SKM-1 treated with dmso at 0.1 percent for 144 hours (cell line): ENCODE measurements around the gene EFCAB13.

Experiments used
- DNase-seq: peaks from one replicate; lab custom pipeline; 2025; ENCODE audit not compliant: unreplicated experiment; lab: John Stamatoyannopoulos, UW

EFCAB13 gene, protein sequence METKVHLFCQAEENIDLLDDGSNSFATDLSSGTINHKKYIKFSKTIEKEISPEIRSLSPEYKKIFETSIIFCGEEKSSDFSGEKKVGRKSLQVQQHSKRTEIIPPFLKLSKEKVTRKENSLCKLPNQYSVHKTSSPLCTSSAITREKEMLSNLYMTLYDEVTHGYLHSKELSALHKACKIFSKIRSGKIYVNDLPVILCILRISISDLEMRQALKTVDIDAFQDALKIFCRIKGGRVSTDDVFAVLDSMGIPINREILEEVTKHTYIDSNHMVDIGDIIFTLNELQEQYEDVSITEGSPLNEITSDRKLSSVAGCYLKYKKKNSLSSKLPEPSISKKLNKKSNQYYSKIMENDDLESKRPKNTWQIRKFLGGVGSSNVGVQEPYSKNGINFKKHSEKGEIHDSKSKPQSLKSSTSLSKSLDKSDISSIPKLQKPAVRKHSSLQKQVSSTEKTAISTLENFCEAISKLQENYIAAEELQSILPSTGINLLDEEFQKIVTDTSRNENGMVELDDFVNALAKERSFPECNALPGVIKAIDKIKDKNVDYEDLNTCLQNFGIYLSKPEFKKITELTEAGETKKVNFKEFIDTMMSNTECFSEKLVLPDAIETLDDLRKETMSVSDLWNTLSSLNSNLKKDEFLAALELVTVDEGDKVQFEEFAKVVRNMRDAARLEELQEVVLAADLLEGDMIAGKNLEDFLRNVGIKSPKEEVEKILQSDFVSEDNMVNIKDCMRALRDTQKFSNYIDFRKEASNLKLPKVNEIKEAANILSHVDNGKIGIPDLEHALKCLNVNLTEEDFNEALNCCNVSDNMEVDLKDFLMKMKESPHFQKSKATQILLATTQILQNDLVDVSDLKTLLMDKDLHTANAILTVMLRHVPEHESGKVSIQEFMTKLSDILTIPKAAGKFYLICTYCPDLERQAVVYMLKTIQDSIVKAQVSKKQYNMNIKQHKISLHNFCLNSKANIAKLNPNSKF

DNA sequence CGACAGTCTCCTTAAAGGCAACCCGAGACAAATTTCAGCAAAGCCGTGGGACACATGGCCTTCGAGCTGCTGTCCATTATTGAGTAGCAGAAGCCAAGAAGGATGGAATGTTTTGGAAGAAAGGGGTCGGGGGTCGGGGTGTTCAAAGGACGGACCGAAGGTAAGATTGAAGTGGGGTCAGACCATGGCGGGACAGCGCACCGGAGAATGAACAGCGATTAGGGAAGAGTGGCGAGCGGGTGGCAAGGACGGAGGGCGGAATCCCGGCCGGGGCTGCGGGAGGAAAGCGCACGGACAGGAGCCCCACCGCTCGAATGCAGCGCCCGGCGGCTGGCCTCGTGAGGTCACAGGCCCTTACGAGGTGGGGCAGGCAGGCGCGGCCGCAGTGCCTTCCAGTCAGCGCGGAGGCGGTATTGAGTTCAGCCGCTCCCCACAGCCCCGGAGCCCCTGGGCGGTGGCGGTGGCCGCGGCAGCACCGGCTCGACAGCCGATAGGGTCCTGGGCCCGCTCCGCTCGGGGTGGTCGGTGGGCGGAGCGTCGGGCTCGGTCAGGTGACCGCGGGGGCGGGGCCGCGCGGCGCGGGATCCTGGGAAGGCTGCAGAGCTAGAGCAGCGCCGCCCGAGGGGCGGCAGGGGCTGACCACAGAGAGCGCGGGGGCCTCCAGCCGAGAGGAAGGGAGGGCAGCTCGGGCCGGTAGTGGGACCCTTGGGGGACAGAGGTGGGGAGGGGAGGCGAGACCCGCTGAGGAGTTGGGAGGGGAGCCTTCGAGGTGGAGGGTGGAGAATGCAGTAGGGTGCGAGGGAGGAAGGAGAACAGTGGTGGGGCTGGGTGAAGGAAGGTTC lies at the start of gene EFCAB13:
Gene EFCAB13 (plus strand): TSS at position 574 of the 842 bp plus-strand sequence. CDS start 4,399 bp downstream, outside the sequence.
- peak; percentile 80 for DNase-seq

DNA sequence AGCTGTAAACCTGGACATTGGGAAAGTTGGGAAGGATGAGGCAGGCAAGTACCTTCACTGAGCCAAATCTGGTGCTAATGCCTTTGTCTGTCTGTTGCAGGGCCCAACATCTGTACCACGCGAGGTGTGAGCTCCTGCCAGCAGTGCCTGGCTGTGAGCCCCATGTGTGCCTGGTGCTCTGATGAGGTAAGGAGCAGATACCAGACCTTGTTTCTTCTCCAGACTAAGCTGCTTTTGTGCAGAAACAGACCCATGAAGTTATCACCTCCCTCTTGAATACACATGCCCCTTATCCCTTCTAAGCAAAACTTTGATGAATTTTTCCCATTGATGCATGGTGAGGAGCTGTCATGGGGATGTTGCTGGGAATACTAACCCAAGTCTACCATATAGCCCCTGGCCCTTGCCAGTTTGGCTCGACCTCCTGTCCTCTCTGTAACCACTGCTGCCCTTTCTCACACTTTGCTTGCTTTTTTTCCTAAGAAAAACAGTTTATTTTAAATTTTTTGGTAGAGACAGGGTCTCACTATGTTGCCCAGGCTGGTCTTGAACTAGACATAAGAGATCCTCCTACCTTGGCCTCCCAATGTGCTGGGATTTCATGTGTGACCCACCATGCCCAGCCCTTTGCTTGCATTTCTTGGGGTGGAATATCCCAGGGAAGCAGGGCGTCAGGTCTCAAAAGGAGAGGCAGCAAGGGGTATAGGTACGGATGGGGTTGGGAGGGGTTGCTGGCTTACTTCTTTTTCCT lies 49.3 kb upstream of the EFCAB13 start:
- DNase-seq = no peak

DNA sequence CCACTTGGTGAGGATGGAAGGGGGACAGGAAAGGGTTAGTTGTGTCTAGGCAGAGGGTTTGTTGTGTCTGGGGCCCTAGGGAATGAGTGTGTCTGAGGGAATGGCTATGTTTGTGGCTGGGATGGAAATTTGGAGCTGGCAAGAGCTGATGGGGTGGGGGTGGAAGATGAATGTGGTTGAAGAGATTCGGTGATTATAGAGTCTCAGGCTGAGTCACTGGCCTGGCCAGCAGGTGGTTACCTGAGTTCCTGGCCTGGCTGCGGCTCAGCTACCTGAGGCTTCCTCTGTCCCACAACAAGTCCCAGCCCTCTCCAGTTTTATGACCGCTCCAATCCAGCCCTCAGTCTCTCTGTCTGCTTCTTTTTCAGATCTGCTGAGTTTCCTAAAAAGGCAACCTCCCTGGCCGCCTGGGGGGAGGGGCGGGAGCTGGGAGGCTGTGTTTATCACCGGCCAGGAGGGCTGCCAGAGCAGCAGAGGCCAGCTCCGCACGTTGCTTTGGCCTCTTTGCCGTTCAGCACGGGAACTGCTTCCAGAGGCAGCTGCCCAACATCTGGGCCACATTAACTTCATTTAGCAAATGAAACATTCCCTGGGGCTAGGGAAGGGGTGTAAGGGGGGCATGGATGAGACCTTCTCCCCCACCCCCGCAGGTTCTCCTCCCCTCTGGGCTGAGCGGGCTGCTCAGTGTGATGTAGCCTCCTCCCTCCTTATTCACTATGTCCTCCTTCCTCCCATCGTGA lies 48.3 kb upstream of the EFCAB13 start:
- DNase-seq = no peak

DNA sequence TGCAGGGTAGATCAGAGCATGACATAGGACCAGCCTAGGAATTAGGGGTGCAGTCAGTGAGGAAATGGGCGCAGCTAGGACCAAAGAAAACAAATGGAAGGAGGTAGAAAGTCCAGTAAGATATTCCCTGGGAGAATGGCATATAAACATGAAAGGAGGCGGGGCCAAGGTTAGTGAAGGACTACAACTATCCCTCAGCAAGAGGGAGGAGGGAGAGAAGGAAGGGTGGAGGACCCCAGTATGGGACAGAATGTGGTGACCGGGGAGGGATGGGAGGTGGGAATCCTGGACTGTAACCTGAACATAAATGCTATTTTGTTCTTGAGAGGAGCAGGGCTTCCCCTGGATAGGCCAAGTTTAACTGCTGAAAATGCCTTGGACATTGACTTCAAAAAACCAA lies 47.3 kb upstream of the EFCAB13 start:
- DNase-seq = no peak

DNA sequence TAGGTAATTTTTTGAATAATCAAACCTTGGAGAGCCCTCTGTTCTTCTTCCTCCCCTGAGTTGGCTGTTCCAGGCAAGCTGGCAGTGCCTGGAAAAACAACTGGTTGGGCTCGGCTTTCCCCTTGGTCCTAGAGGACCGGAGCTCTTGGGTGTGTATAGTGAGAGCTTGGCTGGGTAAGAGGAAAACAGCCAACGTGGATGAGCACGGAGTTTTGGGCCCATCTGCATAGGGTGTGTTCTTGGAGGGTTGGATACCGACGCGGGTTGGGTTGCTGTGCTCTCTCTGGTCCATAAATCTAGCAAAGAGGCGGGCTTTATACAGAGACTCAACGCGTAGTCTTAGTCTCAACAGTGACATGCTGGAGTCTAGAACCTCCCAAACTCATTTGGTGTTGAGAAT lies 46.9 kb upstream of the EFCAB13 start:
- DNase-seq = no peak

DNA sequence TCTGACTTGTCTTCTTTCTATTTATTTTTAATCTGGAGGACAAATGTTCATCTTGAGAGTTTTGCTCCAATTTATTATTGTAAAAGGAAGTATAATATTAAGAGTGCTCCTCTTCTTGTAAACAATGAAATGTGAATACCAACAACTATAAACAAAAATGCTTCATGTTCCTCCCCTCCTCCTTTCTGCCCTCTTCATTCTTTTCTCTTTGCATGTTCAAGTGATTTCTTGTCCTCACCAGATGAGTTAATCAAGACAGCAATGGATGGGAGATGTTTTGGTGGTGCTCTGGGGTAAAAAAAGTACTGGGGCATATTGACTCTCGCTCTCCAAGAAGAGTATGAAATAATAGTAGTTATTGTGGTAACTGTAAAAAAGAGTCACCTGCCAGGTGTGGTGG lies 45.8 kb upstream of the EFCAB13 start:
- DNase-seq = no peak

DNA sequence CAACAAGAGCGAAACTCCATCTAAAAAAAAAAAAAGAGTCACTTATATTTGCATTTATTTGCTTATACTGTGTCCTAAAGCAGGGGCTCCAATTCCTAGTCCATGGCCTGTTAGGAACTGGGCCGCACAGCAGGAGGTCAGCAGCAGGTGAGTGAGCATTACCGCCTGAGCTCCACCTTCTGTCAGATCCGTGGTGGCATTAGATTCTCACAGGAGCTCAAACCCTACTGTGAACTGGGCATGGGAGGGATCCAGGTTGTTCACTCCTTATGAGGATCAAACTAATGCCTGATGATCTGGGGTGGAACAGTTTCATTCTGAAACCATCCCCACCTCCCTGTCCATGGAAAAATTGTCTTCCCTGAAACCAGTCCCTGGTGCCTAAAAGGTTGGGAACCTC lies 45.2 kb upstream of the EFCAB13 start:
- DNase-seq = no peak

DNA sequence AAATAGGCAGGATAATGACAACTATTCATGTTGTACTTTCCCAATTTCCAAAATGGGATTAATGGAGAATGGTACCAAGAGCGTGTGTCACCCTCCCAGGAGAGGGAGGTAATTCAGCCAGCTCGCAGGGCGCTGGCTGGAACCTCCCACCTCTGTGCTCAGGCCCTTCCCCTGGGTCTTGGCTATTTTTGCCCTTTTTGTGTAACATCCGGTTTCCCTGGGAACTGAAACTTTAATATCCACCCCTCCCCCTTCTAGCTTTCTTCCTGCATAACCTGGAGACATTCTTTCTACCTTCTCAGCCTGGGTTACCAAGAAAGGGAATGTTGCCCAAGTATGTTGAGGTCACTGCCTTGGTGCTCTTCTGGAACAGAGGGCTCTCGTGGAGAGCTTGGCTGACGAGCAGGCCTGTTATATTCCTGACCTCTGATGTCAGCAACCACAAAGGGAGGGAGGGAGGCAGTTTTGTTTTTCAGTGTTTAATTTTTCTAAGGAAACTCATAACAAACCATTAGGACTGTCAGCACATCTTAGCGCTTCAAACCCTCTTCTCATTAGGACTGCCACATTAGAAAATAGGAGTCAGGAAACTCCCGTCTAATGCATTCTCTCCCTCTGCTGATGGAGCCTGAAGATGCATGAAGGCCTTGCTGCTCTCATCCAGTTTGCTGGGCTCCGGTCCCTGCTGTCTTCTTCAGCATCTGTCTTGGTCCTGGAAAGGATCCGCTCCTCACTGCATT lies 44.5 kb upstream of the EFCAB13 start:
- DNase-seq = peak; percentile 89

DNA sequence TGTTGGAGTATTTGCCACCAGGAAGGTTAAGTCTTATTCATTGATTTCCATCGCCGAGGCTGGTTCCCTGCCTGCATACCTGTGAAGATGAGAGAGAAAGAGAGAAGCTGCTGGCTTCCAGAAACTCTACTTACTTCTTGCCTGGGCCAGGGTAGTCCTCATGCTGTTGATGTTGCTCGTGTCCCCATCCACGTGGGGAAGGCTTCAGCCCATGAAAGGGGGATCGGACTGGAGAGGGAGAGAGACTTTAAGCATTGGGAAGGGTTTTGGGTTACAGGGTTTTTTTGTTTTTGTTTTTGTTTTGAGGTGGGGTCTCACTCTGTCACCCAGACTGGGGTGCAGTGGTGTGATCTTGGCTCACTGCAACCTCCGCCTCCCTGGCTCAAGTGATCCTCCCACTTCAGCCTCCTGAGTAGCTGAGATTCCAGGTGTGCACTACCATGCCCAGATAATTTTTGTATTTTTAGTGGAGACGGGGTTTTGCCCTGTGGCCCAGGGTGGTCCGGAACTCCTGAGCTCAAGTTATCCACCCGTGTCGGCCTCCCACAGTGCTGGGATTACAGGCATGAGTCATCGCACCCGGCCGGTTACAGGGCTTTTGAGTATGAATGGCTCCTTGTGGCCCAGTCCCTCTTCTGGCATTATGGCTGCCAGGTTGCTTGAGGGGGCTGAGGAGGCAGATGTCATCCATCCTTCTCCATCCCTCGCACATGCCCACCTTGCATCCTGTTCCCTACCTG lies 43.5 kb upstream of the EFCAB13 start:
- no peak for DNase-seq

DNA sequence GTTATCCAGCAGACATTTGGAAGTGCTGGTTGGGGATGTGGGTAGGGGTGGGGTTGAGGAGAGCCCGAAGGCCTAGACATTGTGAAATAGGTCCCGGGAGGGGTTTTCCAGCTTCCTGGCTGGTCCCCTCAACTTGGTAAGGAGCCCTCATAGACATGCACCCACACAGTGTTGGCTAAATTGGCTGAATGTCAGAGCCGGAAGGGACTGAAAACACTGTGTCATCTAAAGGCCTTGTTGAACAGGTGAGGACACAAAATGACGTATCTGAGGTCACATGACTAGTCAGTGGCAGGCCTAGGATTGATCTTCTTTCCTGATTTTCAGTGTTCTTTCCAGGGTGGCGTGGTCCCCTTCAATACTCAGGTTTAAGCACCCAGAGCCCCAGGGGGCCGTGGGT lies 42.5 kb upstream of the EFCAB13 start:
- DNase-seq = no peak

DNA sequence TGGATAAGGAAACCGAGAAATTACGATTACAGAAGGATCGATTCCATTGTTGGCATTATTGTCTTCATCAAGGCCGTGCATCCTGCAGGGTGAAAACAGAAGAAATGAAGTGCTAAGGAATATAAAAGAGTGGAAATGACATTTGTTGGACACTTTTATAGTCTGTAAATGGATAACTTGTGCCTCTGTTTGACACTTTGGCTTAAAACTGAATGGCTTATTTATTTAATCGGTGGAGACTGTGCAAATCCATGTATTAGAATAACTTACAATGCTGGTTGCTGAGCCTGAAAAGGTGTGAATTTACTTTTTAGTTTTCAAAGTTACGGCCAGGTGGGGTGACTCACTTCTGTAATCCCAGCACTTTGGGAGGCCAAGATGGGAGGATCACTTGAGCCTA lies 38.8 kb upstream of the EFCAB13 start:
- DNase-seq = no peak

DNA sequence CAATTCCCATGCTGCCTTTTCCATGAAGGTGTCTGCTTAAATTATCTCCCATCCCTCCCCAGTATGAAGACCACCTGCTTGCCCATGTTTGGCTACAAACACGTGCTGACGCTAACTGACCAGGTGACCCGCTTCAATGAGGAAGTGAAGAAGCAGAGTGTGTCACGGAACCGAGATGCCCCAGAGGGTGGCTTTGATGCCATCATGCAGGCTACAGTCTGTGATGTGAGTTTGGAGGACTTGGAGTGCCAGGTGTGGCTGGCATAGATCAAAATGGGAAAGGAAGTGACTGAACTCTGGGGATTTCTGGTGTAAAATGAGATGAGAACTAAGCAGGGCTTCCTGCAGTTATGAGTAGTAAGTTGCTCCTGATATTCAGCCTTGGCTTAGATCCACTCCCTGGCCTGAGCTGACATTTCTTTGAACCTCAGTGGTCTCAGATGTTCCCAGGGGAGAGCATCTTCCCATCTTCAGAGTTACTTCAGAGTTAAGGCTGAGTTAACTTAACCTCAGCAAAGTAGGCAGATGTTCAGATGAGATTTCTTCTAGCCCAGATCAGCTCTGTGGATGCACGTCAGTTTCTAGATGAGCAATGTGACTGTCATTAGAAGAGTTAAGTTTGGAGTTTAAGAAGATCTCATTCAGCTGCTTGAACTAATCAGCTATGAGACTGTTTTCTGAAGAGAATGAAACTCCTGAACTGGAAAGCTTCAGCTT lies 37.4 kb upstream of the EFCAB13 start:
- no peak for DNase-seq

DNA sequence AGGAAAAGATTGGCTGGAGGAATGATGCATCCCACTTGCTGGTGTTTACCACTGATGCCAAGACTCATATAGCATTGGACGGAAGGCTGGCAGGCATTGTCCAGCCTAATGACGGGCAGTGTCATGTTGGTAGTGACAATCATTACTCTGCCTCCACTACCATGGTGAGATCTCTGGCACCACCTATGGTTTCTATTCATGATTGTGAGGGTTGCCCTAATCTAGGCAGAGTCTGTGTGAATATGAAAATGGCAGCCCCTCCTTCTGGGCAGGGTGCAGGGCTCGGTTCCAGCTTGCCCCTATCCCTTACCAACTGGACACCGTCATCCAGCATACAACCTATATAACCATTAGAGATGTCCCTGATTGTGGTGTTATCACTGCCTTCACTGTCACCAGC lies 36.7 kb upstream of the EFCAB13 start:
- no peak for DNase-seq

DNA sequence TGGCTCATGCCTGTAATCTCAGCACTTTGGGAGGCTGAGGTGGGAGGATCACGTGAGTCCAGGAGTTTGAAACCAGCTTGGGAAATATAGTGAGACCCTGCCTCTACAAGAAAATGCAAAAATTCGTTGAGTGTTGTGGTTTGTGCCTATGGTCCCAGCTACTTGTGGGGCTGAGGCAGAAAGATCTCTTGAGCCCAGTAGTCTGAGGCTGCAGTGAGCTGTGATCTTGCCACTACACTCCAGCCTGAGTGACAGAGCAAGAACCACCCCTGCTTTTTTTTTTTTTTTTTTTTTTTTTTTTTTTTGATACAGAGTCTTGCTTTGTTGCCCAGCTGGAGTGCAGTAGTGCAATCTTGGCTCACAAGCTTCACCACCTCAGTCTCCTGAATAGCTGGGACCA lies 36.1 kb upstream of the EFCAB13 start:
- no peak for DNase-seq

DNA sequence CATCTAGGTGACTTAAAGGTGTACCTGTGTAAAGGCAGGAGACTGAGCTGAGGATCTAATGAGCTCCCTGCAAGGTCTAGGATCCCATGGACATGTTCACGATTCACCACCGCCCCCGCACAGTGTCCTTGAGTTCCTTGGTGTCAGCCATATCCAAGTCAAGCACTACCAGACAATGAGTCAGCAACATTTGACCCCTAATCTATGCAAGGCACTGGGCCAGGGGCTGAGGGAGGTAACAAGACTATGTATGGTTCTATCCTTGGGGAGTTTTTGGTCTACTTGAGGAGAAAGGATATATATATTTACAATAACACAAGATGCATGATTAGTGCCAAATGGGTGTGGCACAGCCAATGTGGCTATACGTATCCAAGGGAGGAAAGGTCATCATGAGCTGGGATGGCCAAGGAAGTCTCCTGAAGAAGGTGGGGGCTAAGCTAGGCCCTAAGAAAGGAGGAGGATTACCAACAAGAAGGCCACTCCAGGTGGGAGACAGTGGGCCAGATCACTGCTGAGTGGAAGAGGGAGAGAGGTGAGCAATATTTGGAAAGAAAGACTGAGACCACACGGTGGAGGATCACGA lies 35.1 kb upstream of the EFCAB13 start:
- no peak for DNase-seq

DNA sequence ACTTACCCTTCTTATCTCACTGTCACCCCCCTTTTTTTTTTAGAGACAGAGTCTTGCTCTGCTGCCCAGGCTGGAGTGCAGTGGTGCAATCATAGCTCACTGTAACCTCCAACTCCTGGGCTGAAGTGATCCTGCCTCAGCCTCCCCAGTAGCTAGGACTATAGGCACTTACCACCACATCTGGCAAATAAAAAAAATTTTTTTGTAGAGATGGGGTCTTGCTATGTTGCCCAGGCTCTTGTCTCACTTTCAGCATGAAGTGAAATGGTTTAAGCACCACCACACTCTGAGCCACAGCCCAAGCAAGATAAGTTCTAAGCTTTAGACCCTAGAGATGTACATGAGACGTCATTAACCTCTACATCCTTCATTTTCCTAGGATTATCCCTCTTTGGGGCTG lies 34.5 kb upstream of the EFCAB13 start:
- DNase-seq = no peak

DNA sequence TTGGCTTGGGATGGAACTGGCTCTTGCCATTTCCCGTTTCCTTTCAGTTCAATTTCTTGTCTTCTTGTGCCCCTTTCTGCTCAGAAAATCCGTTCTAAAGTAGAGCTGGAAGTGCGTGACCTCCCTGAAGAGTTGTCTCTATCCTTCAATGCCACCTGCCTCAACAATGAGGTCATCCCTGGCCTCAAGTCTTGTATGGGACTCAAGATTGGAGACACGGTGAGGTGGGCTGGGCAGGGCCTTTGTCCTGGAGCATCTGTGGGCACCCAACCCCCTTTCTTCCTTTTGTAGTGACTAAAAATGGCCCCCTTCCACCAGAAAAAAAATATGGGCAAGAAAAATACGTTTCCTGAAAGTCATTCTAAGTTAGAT lies 32.9 kb upstream of the EFCAB13 start:
- DNase-seq = no peak
